Naive thymus-derived CD8-positive, alpha-beta T cell (primary cell): ENCODE measurements around the gene MARCKSL1. TPM values are rescaled to one million over a fixed set of nuclear protein-coding genes. Genes with fewer than 3 reads are reported as not detected.

ENCODE experiments used
- ATAC-seq, 2 donors: fragments of 150-1000 bp; cut with Tn5 transposase in 1 of 2; sonication (Bioruptor Pico), chemical (Tn5 transposase) in 1 of 2; 1 replicate in 1 of 2; 2 replicates in 1 of 2; pipeline ENCODE4 v1.10.0; 2021; ENCODE audit warnings: mild to moderate bottlenecking in 2 of 2, moderate library complexity in 2 of 2
- POLR2A ChIA-PET: fragments of 350-600 bp; sonication (Branson Sonifier 250); formaldehyde crosslinking; loops from one replicate; lab custom pipeline; 2021; ENCODE audit warnings: antibody characterized with exemption; lab: Charles Lee
- DNase-seq, 10 donors: peaks; one replicate each; pipeline versions ENCODE4 v3.0.0 to v3.0.0-alpha.2; 2020 to 2022
- H3K27ac Mint-ChIP-seq, 10 donors: one replicate each; pipeline ENCODE4 v1.8.0; 2020 to 2022; ENCODE audit warnings: mild to moderate bottlenecking in 10 of 10, mixed read lengths in 10 of 10, moderate library complexity in 4 of 10, inconsistent platforms in 1 of 10
- H3K27me3 Mint-ChIP-seq, 5 donors: one replicate each; pipeline ENCODE4 v1.8.0; 2021 to 2022; ENCODE audit warnings: mixed read lengths in 5 of 5
- H3K36me3 Mint-ChIP-seq, 3 donors: one replicate each; pipeline ENCODE4 v1.8.0; 2020 to 2022; ENCODE audit warnings: mixed read lengths in 3 of 3, mild to moderate bottlenecking in 2 of 3, inconsistent platforms in 1 of 3
- H3K4me1 Mint-ChIP-seq, 4 donors: one replicate each; pipeline ENCODE4 v1.8.0; 2021 to 2022; ENCODE audit warnings: mixed read lengths in 4 of 4
- H3K4me3 Mint-ChIP-seq, 10 donors: one replicate each; pipeline ENCODE4 v1.8.0; 2020 to 2022; ENCODE audit warnings: mild to moderate bottlenecking in 10 of 10, mixed read lengths in 10 of 10, moderate library complexity in 6 of 10, inconsistent platforms in 1 of 10
- H3K9me3 Mint-ChIP-seq, 9 donors: one replicate each; pipeline ENCODE4 v1.8.0; 2020 to 2022; ENCODE audit warnings: mixed read lengths in 9 of 9, mild to moderate bottlenecking in 3 of 9, inconsistent platforms in 1 of 9, moderate library complexity in 1 of 9
- polyA plus RNA-seq, 3 donors: library from polyadenylated mRNA; unstranded; fragments of 300-500 nt; fragmentation: Illumina TruSeq; gene quantifications; one replicate each; pipeline ENCODE4 v1.2.3, GENCODE V29; 2021
- total RNA-seq, 8 experiments: library from RNA in 2 of 8; stranded (reverse) in 2 of 8; gene quantifications; one replicate each; pipeline ENCODE4 v1.2.3 and lab custom pipeline; 2021 to 2026

The MARCKSL1 gene
- total and polyA plus RNA-seq, 5 experiments from 2014 or later = 37.8 to 81.4 (median 41.1) TPM

GRCh38 chr1:32352239-32352745 lies 16.3 kb upstream of the MARCKSL1 start:
- no peak for DNase-seq
- Mint-ChIP-seq H3K27ac (peak overlapping the region in 9 of 10 donors; percentile 24 to 88 (median 65)), H3K27me3 (no peaks in the 10 kb centered on the region), H3K9me3 (no peaks in the 10 kb centered on the region), H3K36me3 (peaks cover 0 to 8% (median 0%) of the 10 kb centered on the region in 3 donors), H3K4me3 (peak overlapping the region; percentile 73 to 91 (median 80)), H3K4me1 (peaks cover 25 to 60% (median 48%) of the 10 kb centered on the region in 4 donors)
- POLR2A ChIA-PET = interaction anchor here (0.6 to 11.8 kb wide), 12 partner anchors 10 to 102 kb away, joined by 3 to 147 read pairs (median 4); partner anchors contain the start of genes BSDC1, FAM229A, LCK and MARCKSL1
- ATAC-seq = no peak

DNA sequence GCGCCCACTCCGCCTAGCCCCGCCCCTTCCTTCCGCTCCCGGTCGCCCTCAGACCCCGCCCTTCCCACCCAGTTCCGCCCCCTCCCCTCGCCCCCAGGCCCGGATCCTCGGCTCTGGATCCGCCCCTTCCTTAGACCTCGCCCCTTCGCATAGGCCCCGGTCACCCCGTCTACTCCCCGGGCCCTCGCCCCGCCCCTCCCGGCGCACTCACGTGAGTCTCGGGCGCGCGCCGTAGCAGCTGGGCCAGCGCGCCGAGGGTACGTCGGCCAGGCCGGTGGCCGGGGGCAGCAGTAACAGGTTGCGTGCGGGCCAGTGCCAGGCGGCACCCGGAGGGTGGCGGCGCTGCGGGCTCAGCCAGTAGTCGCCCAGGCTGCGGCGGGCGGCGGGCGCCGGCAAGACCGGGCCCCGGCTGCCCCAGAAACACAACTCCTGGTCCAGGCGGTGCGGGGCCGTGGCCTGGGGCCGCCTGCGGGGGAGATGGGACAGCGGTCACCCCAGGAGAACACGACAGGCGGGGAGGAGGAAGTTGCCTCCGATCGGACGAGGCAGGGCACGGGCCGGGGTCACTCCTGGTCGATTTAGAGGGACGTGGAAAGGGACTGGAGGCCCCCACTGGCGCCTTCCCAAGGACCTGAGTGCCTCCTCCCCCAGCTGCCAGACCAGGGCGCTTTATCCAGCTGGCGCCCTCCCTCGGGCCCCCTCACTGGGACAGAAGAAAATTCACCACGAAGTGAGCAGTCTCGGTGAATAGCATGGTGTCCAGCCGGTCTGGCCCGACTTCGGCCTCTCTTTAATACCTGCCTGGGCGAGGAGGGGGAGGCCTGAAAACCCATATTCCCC lies 15.6 kb upstream of the MARCKSL1 start:
- H3K9me3 Mint-ChIP-seq = no peaks in the 10 kb centered on the region
- POLR2A ChIA-PET = interaction anchor here (0.5 to 11.8 kb wide), 21 partner anchors 9 to 111 kb away, joined by 3 to 147 read pairs (median 3); partner anchors contain the start of genes BSDC1, FAM229A, HDAC1 and LCK
- peak overlapping the region; percentile 74 to 91 (median 84) for H3K4me3 Mint-ChIP-seq
- peaks cover 0 to 8% (median 0%) of the 10 kb centered on the region in 3 donors for H3K36me3 Mint-ChIP-seq
- peak; percentile 90 to 93 for ATAC-seq
- H3K27ac Mint-ChIP-seq = peak overlapping the region; percentile 53 to 93 (median 89)
- DNase-seq = peak; percentile 87 to 96 (median 90)
- peaks cover 25 to 62% (median 50%) of the 10 kb centered on the region in 4 donors for H3K4me1 Mint-ChIP-seq
- H3K27me3 Mint-ChIP-seq = no peaks in the 10 kb centered on the region

GRCh38 chr1:32350785-32351398 lies 14.9 kb upstream of the MARCKSL1 start:
- Mint-ChIP-seq H3K9me3 (no peaks in the 10 kb centered on the region), H3K4me3 (peak overlapping the region; percentile 74 to 91 (median 84)), H3K27me3 (no peaks in the 10 kb centered on the region), H3K27ac (peak overlapping the region; percentile 53 to 93 (median 89)), H3K4me1 (peaks cover 32 to 70% (median 58%) of the 10 kb centered on the region in 4 donors), H3K36me3 (peaks cover 0 to 8% (median 0%) of the 10 kb centered on the region in 3 donors)
- DNase-seq = peak in 7 of 10 donors; percentile 68 to 86 (median 81)
- ATAC-seq = peak; percentile 59 to 78
- POLR2A ChIA-PET = interaction anchor here (0.5 to 11.8 kb wide), 16 partner anchors 9 to 110 kb away, joined by 3 to 147 read pairs (median 4); partner anchors contain the start of genes BSDC1, FAM229A, HDAC1 and LCK

DNA sequence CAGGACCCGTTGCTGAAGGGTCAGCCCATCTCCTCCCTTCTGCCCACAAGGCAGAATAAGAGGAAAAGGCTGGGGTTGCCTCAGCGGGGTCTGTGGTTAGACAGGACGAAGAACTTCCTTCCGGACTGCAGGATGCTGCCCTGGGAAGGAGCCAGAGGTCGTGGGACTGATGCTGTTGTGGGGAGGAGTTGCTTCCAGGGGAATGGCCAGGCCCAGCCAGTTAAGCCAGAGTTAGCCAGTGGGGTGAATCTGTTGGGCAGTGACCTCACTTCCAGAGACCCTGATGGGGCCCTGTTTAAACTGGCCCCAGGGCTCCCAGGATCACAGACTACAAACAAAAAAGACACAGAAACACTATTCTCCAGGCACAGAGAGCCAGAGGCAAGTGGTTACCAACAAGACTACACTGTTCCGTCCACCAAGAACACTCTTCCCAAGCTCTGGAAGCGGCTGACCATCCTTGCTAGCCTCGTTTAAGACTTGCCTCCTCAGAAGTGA lies 13.2 kb upstream of the MARCKSL1 start:
- Mint-ChIP-seq H3K36me3 (peaks cover 0 to 6% (median 0%) of the 10 kb centered on the region in 3 donors), H3K4me1 (peaks cover 36 to 73% (median 64%) of the 10 kb centered on the region in 4 donors), H3K27me3 (no peaks in the 10 kb centered on the region), H3K27ac (peak overlapping the region in 8 of 10 donors; percentile 12 to 79 (median 36)), H3K9me3 (no peaks in the 10 kb centered on the region), H3K4me3 (peak overlapping the region in 7 of 10 donors; percentile 23 to 65 (median 50))
- POLR2A ChIA-PET = interaction anchor here (0.9 to 11.8 kb wide), 2 partner anchors 11 to 29 kb away, joined by 10 to 147 read pairs; partner anchors contain the start of gene MARCKSL1
- no peak for ATAC-seq
- DNase-seq = no peak

DNA sequence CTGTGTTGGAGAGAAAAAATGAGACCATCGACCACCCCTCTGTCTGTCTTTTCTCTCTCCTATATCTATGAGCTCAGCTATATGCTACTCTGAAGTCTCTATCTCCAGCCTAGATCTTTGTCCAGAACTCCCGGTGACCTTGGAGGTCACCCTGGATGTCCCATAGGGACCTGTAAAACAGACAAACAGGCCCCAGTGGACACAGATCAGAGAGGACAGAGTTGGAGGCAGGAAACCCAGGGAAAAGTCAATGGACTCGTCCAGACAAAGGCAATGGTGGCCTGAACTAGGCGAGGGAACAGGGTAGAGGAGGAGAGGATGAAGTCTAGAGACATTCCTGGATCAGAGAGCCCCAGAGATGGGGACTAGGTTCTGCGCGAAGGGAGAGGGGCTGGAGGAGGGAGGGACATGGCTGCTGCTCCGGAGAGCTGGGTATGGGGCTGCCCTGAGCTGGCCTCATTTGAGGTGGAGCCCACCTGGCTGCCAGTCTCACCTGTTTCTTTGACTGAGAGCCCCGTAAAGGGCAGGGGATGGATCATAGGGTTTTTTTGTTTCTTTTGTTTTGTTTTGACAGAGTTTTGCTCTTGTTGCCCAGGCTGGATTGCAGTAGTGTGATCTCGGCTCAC lies 10.6 kb upstream of the MARCKSL1 start:
- Mint-ChIP-seq H3K27me3 (no peaks in the 10 kb centered on the region), H3K9me3 (no peaks in the 10 kb centered on the region), H3K27ac (peak overlapping the region in 6 of 10 donors; percentile 28 to 85 (median 52)), H3K36me3 (no peaks in the 10 kb centered on the region), H3K4me1 (peaks cover 27 to 63% (median 56%) of the 10 kb centered on the region in 4 donors), H3K4me3 (peak overlapping the region in 3 of 10 donors; percentile 22 to 31 (median 22))
- no peak for DNase-seq
- no peak for ATAC-seq
- POLR2A ChIA-PET = interaction anchor here (0.6 to 11.8 kb wide), 7 partner anchors 9 to 120 kb away, joined by 3 to 147 read pairs (median 4); partner anchors contain the start of gene MARCKSL1

DNA sequence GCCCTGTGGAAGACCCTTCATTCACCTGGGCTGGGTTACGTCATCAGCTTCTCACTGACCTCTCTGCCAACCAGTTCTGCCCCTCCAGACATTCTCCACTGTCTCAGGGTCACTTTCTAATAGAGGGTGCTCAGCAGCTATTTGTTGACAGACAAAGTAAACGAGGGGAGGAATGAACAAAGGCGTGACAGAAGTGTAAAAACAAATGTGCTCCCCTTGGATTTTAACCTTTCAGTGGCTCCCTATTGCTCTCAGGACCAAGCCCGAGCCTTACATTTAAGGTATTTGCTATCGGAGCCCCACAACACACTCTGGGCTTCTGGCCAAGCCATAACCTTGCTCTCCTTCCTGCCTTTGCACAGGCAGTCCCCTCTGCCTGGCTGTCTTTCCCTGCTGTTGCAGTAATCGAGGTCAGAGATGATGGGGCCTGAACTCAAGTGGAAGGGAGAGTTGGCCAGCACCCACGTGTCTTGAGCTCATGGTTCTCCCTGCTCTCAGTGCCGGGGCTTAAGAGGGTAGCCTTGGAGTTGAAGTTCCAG lies 9.3 kb upstream of the MARCKSL1 start:
- peak; percentile 86 to 89 for ATAC-seq
- H3K27ac Mint-ChIP-seq = peak overlapping the region in 9 of 10 donors; percentile 19 to 93 (median 72)
- POLR2A ChIA-PET = interaction anchor here (0.7 to 11.8 kb wide), 13 partner anchors 7 to 96 kb away, joined by 3 to 147 read pairs (median 4); partner anchors contain the start of genes BSDC1, LCK and MARCKSL1

GRCh38 chr1:32342704-32343103 lies 6.7 kb upstream of the MARCKSL1 start:
- Mint-ChIP-seq H3K9me3 (no peaks in the 10 kb centered on the region), H3K27ac (no peak overlapping the region)
- POLR2A ChIA-PET = interaction anchor here (0.6 to 1.5 kb wide), 4 partner anchors 9 to 605 kb away, joined by 3 to 15 read pairs (median 3); no protein-coding TSS in a partner anchor

More for the DNA sequence above, 9.3 kb upstream of the MARCKSL1 start:
- no peaks in the 10 kb centered on the region for H3K9me3 Mint-ChIP-seq
- H3K4me1 Mint-ChIP-seq = peaks cover 27 to 55% (median 48%) of the 10 kb centered on the region in 4 donors
- no peaks in the 10 kb centered on the region for H3K36me3 Mint-ChIP-seq
- no peaks in the 10 kb centered on the region for H3K27me3 Mint-ChIP-seq
- H3K4me3 Mint-ChIP-seq = peak overlapping the region in 7 of 10 donors; percentile 14 to 70 (median 49)
- DNase-seq = peak in 7 of 10 donors; percentile 26 to 74 (median 46)

DNA sequence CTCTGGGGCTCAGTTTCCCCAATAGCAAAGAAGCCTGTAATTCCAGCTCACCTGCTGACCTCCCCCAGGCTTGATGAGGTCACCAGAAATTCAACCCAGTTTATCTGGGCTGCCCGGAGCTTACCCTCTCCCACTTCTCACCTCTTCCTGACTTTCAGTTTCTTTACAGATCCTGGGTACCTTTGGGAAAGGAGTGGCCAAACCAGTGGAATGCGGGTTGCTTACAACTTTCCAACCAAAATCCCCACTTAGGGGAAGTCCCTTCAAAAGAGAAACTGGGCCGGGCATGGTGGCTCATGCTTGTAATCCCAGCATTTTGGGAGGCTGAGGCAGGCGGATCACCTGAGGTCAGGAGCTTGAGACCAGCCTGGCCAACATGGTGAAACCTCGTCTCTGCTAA lies 5.9 kb upstream of the MARCKSL1 start:
- peaks cover 31 to 57% (median 41%) of the 10 kb centered on the region in 4 donors for H3K4me1 Mint-ChIP-seq

More at GRCh38 chr1:32342704-32343103, 6.7 kb upstream of the MARCKSL1 start:
- peaks cover 30 to 50% (median 34%) of the 10 kb centered on the region in 4 donors for H3K4me1 Mint-ChIP-seq
- H3K4me3 Mint-ChIP-seq = no peak overlapping the region
- DNase-seq = no peak
- no peak for ATAC-seq
- H3K36me3 Mint-ChIP-seq = no peaks in the 10 kb centered on the region
- H3K27me3 Mint-ChIP-seq = no peaks in the 10 kb centered on the region

DNA sequence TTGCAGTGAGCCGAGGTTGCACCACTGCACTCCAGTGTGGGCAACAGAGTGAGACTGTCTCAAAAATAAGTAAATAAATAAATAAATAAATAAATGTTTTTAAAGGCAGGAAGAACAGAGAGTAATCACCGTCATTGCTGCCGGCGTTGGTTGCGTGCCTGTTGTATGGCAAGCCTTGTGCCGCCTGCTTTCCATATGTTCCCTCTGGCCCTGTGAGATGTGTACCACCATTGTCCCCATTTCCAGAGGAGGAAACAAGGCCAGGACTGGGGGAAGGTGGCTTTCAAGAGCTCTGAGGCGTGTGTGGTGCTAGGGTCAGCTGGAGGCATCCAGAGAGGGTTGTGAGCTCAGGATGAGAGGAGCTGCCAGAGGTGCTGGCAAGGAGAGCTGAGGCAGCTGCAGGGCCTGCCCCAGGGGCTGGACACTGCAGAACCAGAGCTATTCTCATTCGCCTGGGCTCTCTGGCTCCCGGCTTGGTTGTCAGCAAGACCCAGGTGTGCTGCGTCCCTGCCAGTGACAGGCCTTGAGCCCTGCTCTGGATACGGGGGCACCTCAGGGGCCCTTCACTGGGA lies 5.2 kb upstream of the MARCKSL1 start:
- Mint-ChIP-seq H3K27me3 (no peaks in the 10 kb centered on the region), H3K9me3 (no peaks in the 10 kb centered on the region), H3K4me3 (no peak overlapping the region), H3K36me3 (no peaks in the 10 kb centered on the region), H3K27ac (peak overlapping the region in 2 of 10 donors; percentile 34 to 83), H3K4me1 (peaks cover 31 to 57% (median 38%) of the 10 kb centered on the region in 4 donors)
- no peak for DNase-seq
- ATAC-seq = no peak
- POLR2A ChIA-PET = interaction anchor here (1.9 to 6.7 kb wide), 2 partner anchors 9 to 18 kb away, joined by 8 to 147 read pairs; no protein-coding TSS in a partner anchor

More for the DNA sequence above, 5.9 kb upstream of the MARCKSL1 start:
- Mint-ChIP-seq H3K36me3 (no peaks in the 10 kb centered on the region), H3K4me3 (no peak overlapping the region), H3K27me3 (no peaks in the 10 kb centered on the region), H3K27ac (no peak overlapping the region), H3K9me3 (no peaks in the 10 kb centered on the region)
- POLR2A ChIA-PET = interaction anchor here (1.2 to 1.9 kb wide), 3 partner anchors 10 to 18 kb away, joined by 3 to 15 read pairs (median 8); no protein-coding TSS in a partner anchor
- no peak for ATAC-seq
- no peak for DNase-seq

DNA sequence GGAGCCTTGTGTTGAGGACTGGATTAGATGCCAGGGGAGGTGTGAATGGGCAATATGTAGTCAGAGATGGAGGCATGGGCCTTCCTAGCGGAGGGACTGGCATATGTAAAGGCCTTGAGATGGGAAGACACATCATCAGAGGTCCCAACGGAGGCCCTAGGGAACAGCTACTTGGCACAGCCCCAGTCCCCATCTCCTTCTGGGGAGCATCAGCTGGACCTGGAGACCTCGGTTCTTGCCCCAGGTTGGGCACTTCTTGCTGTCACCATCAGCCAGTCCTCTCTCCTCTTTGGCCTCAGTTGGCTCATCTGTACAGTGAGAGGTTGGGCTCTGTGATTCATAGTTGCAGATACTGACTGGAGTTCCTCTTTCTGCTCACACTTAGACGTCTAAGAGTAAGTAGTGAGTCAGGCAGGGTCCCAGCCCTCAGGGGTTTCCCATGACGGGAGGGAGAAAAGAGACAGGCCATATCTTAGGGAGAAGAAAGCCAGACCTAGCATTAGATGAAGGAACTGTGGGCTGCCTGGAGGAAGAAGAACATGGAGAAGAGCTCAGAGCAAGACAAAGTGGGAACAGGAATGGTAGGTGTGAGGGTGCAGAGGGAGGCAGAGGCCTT lies 3.4 kb upstream of the MARCKSL1 start:
- no peaks in the 10 kb centered on the region for H3K9me3 Mint-ChIP-seq
- POLR2A ChIA-PET = interaction anchor here (0.6 to 6.7 kb wide), 4 partner anchors 10 to 130 kb away, joined by 3 to 147 read pairs (median 4); no protein-coding TSS in a partner anchor
- H3K4me1 Mint-ChIP-seq = peaks cover 22 to 50% (median 29%) of the 10 kb centered on the region in 4 donors
- peak overlapping the region in 2 of 10 donors; percentile 42 to 61 for H3K27ac Mint-ChIP-seq
- ATAC-seq (no peak), DNase-seq (no peak)
- no peaks in the 10 kb centered on the region for H3K27me3 Mint-ChIP-seq
- peak overlapping the region in 1 of 10 donors; percentile 16 for H3K4me3 Mint-ChIP-seq
- no peaks in the 10 kb centered on the region for H3K36me3 Mint-ChIP-seq
